Gastroesophageal sphincter (tissue), 4 donors: ENCODE data around the gene RNF19B. TPM values are rescaled to one million over a fixed set of nuclear protein-coding genes. Genes with fewer than 3 reads are reported as not detected.

ENCODE experiments used
- ATAC-seq: fragments of 150-250 bp; one replicate; pipeline ENCODE4 v1.9.1; 2016; ENCODE audit warnings: mild to moderate bottlenecking, moderate library complexity
- H3K27ac ChIP-seq, 4 donors: fragments of 200-600 bp; sonication (generic) in 3 of 4; 1 replicate in 3 of 4; 2 replicates in 1 of 4; pipeline ENCODE4 v1.5.1; 2016 to 2019
- H3K27me3 ChIP-seq: fragments of 200-600 bp; sonication (generic); one replicate; pipeline ENCODE4 v1.5.1; 2019
- H3K36me3 ChIP-seq, 2 donors: fragments of 200-600 bp; sonication (generic); one replicate each; pipeline ENCODE4 v1.5.1; 2019; ENCODE audit warnings: control low read depth in 1 of 2
- H3K4me1 ChIP-seq, 3 donors: fragments of 200-600 bp; sonication (generic); 1 replicate in 2 of 3; 2 replicates in 1 of 3; pipeline ENCODE4 v1.5.1; 2016 to 2019; ENCODE audit warnings: control low read depth in 2 of 3
- H3K4me3 ChIP-seq, 2 donors: fragments of 200-600 bp; sonication (generic); one replicate each; pipeline ENCODE4 v1.5.1; 2019; ENCODE audit warnings: mild to moderate bottlenecking in 1 of 2, moderate library complexity in 1 of 2
- H3K9me3 ChIP-seq, 3 donors: fragments of 200-600 bp; sonication (generic); one replicate each; pipeline ENCODE4 v1.5.1; 2017 to 2019; ENCODE audit warnings: control low read depth in 2 of 3
- EP300 ChIP-seq: sonication (generic); formaldehyde crosslinking; IDR thresholded peaks from one replicate; pipeline ENCODE4 v1.6.1; 2017; ENCODE audit warnings: antibody characterized with exemption, mild to moderate bottlenecking
- POLR2A ChIP-seq, 2 donors: fragments of 450-650 bp; IDR thresholded peaks; one replicate each; pipeline ENCODE4 v1.6.1; 2017; ENCODE audit warnings: antibody characterized with exemption in 2 of 2, mild to moderate bottlenecking in 2 of 2, moderate library complexity in 1 of 2
- POLR2AphosphoS5 ChIP-seq: sonication (generic); formaldehyde crosslinking; IDR thresholded peaks from one replicate; pipeline ENCODE4 v1.6.1; 2017; ENCODE audit warnings: antibody characterized with exemption
- WGBS, 2 donors: methylation state at CpG; one replicate each; pipeline ENCODE4 v1.1.5; 2018; ENCODE audit warnings: low coverage in 1 of 2; 5-methylcytosine and 5-hydroxymethylcytosine counted together
- total RNA-seq, 4 donors: library from RNA; depleted of rRNA; stranded (reverse); fragments of >200 nt; gene quantifications; one replicate each; pipeline ENCODE4 v1.1.0, GENCODE V29; 2016
- TF ChIP-seq, protein P1 (sequence below), 4 experiments: fragments of 200-600 bp in 2 of 4; fragments of 450-650 bp in 2 of 4; sonication (generic) in 1 of 4; IDR thresholded peaks; one replicate each; pipeline ENCODE4 v1.5.1; 2017 to 2019; ENCODE audit warnings: antibody characterized with exemption in 4 of 4, mild to moderate bottlenecking in 2 of 4, moderate library complexity in 2 of 4

The RNF19B gene
- total RNA-seq, 4 donors from 2014 or later: 19.5 to 25.2 (median 21.8) TPM

DNA sequence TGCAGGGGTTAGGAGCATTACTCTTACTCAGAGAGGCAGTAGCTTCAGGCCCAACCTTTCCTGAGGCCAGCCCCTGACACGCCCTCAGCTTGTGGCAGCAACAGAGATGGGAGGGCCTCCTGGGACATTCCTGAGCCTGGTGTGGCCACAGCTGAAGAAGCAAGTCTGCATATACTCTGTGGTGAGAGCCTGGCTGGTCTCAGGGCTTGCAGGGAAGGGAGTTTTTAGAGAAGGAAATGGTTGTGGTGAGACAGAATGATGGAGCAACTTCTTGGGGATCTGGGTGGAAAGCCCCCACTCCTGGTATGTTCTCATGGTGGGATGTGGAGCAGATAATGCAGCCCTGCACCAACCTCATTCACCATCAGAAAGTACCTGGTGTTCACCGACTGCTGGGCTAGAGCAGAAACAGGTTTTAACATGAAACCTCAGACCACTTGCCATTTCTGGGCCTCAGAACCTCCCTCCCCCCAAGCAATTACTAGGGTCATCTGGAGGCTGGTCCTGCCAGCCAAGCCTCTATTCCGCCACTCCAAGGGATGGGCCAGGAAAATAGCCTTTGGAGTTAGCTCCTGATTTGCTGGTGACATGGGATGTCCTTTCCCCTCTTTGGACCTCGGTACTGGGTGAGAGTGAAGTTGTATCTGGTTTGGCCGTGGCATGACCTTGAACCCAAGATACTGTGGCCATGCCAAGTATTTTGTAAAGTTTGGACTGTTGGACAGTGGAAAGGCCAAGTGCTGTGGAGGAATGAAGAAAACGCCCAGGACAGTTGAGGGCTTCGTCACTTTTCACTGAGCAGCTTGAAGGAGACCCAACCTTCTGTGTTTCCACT is 28.1 kb upstream of the RNF19B start:
- TF ChIP-seq, protein P1, sequence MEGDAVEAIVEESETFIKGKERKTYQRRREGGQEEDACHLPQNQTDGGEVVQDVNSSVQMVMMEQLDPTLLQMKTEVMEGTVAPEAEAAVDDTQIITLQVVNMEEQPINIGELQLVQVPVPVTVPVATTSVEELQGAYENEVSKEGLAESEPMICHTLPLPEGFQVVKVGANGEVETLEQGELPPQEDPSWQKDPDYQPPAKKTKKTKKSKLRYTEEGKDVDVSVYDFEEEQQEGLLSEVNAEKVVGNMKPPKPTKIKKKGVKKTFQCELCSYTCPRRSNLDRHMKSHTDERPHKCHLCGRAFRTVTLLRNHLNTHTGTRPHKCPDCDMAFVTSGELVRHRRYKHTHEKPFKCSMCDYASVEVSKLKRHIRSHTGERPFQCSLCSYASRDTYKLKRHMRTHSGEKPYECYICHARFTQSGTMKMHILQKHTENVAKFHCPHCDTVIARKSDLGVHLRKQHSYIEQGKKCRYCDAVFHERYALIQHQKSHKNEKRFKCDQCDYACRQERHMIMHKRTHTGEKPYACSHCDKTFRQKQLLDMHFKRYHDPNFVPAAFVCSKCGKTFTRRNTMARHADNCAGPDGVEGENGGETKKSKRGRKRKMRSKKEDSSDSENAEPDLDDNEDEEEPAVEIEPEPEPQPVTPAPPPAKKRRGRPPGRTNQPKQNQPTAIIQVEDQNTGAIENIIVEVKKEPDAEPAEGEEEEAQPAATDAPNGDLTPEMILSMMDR (IDR thresholded peaks at IDR 0.05): no peak
- TF ChIP-seq EP300 (no peak), POLR2A (IDR thresholded peaks at IDR 0.05) (no peak), POLR2AphosphoS5 (no peak)
- ATAC-seq: peak; percentile 80
- H3K9me3 ChIP-seq: no peaks in the 10 kb centered on the region
- peak overlapping the region in 2 of 4 donors; percentile 53 to 67 for H3K27ac ChIP-seq
- no peaks in the 10 kb centered on the region for H3K27me3 ChIP-seq
- H3K36me3 ChIP-seq: no peaks in the 10 kb centered on the region
- WGBS, 2 donors: 82% methylated on average over 3 of the region's 7 CpGs; no CpG with 5 or more reads in 1 of the 2 donors
- H3K4me3 ChIP-seq: no peak overlapping the region
- peaks cover 6 to 45% (median 35%) of the 10 kb centered on the region in 3 donors for H3K4me1 ChIP-seq

DNA sequence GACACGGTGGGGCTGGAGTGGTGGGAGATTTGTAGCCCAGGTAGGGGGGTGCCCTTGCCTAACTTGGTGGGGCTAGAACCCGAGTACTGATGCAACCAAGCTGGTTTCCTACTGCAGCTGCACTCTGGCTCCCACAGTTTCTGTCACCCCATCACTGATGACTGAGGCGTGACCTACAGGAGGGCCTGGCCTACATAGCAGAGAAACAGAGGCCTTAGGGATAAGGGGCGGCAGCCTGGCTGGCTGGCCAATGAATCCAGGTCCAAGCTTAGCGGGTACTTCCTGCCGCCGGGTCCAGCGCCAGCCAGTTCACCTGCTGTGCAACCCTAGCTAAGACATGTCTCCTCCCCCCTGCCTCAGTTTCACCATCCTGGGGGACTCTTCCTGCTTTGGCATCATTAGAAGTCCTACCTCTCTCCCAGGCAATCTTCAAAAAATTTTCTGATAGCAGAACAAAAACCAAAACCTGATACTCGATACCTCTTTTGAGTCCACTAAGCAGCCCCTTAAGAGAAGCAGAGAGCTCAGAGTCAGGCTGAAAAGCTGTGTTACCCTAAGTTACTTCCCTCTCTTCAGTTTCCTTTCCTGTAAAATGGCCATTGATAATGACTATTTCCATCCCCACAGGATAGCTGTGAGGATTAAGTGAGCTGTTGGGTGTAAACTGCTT is 27.3 kb upstream of the RNF19B start:
- peak overlapping the region in 2 of 4 donors; percentile 53 to 67 for H3K27ac ChIP-seq
- no peak for ATAC-seq

DNA sequence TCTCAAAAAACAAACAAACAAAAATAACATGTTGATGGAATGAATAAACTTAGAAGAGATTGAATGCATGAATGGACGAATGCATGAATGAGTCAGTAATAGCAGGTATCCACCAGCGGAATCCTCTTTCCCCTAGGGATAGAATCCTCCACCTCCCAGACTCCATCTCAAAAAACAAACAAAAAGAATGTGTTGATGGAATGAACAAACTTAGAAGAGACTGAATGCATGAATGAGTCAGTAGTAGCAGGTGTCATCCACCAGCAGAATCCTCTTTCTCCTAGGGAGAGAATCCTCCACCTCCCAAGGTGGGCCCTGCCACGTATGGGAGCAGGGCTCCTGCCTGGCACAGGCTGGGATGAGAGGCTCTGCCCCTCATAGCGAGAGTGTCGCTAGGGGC is 26.8 kb upstream of the RNF19B start:
- Histone ChIP-seq H3K4me1 (peaks cover 6 to 35% (median 26%) of the 10 kb centered on the region in 3 donors), H3K36me3 (no peaks in the 10 kb centered on the region), H3K27ac (peak overlapping the region in 2 of 4 donors; percentile 53 to 67), H3K27me3 (no peaks in the 10 kb centered on the region), H3K9me3 (no peaks in the 10 kb centered on the region), H3K4me3 (no peak overlapping the region)
- ATAC-seq: no peak
- TF ChIP-seq, protein P1 (IDR thresholded peaks at IDR 0.05): no peak
- no peak for TF ChIP-seq EP300
- no peak for TF ChIP-seq POLR2A (IDR thresholded peaks at IDR 0.05)
- no peak for TF ChIP-seq POLR2AphosphoS5
- WGBS, 2 donors: 80 to 84% methylated on average over 1 to 2 of the region's 5 CpGs

More for the DNA sequence above, 27.3 kb upstream of the RNF19B start:
- Histone ChIP-seq H3K4me1 (peaks cover 6 to 37% (median 28%) of the 10 kb centered on the region in 3 donors), H3K36me3 (no peaks in the 10 kb centered on the region), H3K9me3 (no peaks in the 10 kb centered on the region), H3K4me3 (no peak overlapping the region), H3K27me3 (no peaks in the 10 kb centered on the region)
- 60 to 71% methylated on average over 1 to 7 of the region's 9 CpGs for WGBS, 2 donors
- TF ChIP-seq, protein P1 (IDR thresholded peaks at IDR 0.05): no peak
- no peak for TF ChIP-seq POLR2A (IDR thresholded peaks at IDR 0.05)
- TF ChIP-seq POLR2AphosphoS5: no peak
- TF ChIP-seq EP300: no peak

DNA sequence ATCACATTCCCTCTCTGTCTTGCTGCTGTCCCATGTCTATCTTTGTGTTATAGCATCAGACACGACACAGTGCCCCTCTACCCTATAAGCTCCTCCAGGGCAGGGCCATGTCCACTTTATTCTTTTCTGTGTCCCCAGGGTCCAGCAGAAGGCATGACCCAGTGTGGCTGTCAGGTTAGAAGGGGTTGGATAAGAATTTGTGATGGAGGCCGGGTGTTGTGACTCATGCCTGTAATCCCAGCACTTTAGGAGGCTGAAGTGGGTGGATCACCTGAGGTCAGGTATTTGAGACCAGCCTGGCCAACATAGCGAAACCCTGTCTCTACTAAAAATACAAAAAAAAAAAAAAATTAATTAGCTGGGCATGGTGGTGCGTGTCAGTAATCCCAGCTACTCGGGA is 26.3 kb upstream of the RNF19B start:
- Histone ChIP-seq H3K4me3 (no peak overlapping the region), H3K4me1 (peaks cover 6 to 35% (median 26%) of the 10 kb centered on the region in 3 donors), H3K9me3 (no peaks in the 10 kb centered on the region), H3K27me3 (no peaks in the 10 kb centered on the region), H3K36me3 (no peaks in the 10 kb centered on the region), H3K27ac (no peak overlapping the region)
- TF ChIP-seq POLR2AphosphoS5 (no peak), POLR2A (IDR thresholded peaks at IDR 0.05) (no peak)
- no peak for ATAC-seq
- WGBS, 2 donors: 91% methylated on average over 5 of the region's 5 CpGs; no CpG with 5 or more reads in 1 of the 2 donors

DNA sequence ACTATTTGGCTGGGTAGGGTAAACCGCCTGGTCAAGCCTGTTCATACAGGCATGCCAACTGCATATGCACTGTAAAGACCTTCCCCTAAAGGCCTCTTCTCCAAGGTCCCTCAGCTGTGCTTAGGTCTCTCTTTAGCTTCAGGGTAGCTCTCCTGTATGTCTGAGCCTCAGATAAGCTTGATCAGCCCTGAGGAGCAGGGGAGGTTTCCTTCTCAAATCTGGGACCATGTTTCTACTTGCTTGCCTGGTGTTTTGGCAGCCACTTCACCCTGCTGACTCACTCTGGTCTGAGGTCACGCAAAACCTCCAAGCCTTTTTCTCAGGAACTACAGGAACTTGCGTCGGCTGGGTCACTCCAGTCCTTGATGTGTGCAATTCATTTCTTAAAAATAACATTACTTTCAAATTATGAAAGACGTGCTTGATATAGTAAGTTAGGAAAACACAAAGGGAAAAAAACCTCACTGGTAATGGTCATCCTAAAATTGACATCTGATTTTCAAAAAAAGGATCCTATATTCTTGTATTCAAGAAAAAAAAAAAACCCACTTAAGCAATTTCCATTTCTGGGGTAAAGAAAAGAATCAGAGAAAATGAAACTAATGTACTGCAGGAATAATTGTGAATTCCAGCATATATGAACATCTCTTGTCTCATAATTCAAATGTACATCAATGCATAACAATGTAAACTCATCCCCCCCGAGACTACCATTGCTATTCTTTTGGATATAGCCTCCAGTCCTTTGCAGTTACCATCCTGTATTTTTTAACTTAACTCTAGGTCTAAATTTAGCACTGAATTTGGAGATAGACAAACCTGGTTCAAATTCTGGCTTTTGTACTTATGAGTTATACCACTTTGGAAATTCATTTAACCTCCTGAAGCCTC is 24.8 kb upstream of the RNF19B start:
- peak overlapping the region in 3 of 4 donors; percentile 16 to 71 (median 53) for H3K27ac ChIP-seq
- H3K4me3 ChIP-seq: no peak overlapping the region
- no peaks in the 10 kb centered on the region for H3K27me3 ChIP-seq
- ATAC-seq: peak; percentile 91
- WGBS, 2 donors: 31 to 41% methylated on average over 5 to 6 of the region's 6 CpGs
- H3K4me1 ChIP-seq: peaks cover 6 to 40% (median 31%) of the 10 kb centered on the region in 3 donors
- TF ChIP-seq EP300: no peak
- peak; percentile 85 for TF ChIP-seq POLR2AphosphoS5
- TF ChIP-seq POLR2A (IDR thresholded peaks at IDR 0.05): no peak
- TF ChIP-seq, protein P1 (IDR thresholded peaks at IDR 0.05): no peak
- H3K36me3 ChIP-seq: no peaks in the 10 kb centered on the region
- H3K9me3 ChIP-seq: no peaks in the 10 kb centered on the region
